H9 (cell line): Measurements from ENCODE around the gene DLL4. TPM values are rescaled to one million over a fixed set of nuclear protein-coding genes. Genes with fewer than 3 reads are reported as not detected.

Source experiments
- DNase-seq: peaks from one replicate; pipeline ENCODE4 v3.0.0-alpha.2; 2017
- H2AFZ ChIP-seq: one replicate; pipeline ENCODE4 v1.6.1; 2013; ENCODE audit warnings: mild to moderate bottlenecking, low read length, control low read depth, moderate library complexity
- H2AK5ac ChIP-seq: 2 replicates; pipeline ENCODE4 v1.6.1; 2013; ENCODE audit warnings: low read length, control low read depth, mixed read lengths; ENCODE audit not compliant: insufficient read length
- H2BK120ac ChIP-seq: one replicate; pipeline ENCODE4 v1.6.1; 2013; ENCODE audit warnings: low read depth, mild to moderate bottlenecking, low read length, control low read depth, inconsistent platforms; ENCODE audit not compliant: poor library complexity, severe bottlenecking
- H2BK12ac ChIP-seq: 2 replicates; pipeline ENCODE4 v1.6.1; 2013; ENCODE audit warnings: low read length, control low read depth, mixed read lengths, low read depth; ENCODE audit not compliant: insufficient read length
- H2BK15ac ChIP-seq: 2 replicates; pipeline ENCODE4 v1.6.1; 2013; ENCODE audit warnings: low read depth, low read length, control low read depth
- H2BK20ac ChIP-seq: one replicate; pipeline ENCODE4 v1.6.1; 2013; ENCODE audit warnings: low read depth, mild to moderate bottlenecking, low read length, control low read depth, inconsistent platforms; ENCODE audit not compliant: poor library complexity, severe bottlenecking
- H2BK5ac ChIP-seq: 2 replicates; pipeline ENCODE4 v1.6.1; 2013; ENCODE audit warnings: low read length, control low read depth, mixed read lengths; ENCODE audit not compliant: insufficient read length
- H3K14ac ChIP-seq: 2 replicates; pipeline ENCODE4 v1.6.1; 2013; ENCODE audit warnings: low read length, control low read depth; ENCODE audit not compliant: insufficient read depth
- H3K18ac ChIP-seq: 2 replicates; pipeline ENCODE4 v1.6.1; 2013; ENCODE audit warnings: low read depth, mild to moderate bottlenecking, mixed read lengths, low read length, control low read depth; ENCODE audit not compliant: insufficient read length
- H3K23ac ChIP-seq: 2 replicates; pipeline ENCODE4 v1.6.1; 2013; ENCODE audit warnings: low read length, control low read depth, mixed read lengths, low read depth; ENCODE audit not compliant: insufficient read length
- H3K23me2 ChIP-seq: 2 replicates; pipeline ENCODE4 v1.6.1; 2013; ENCODE audit warnings: low read depth, mild to moderate bottlenecking, mixed read lengths, low read length, control low read depth; ENCODE audit not compliant: insufficient read length, poor library complexity, severe bottlenecking
- H3K27ac ChIP-seq: 2 replicates; pipeline ENCODE4 v1.5.1; 2013; ENCODE audit warnings: low read length, control low read depth, mixed read lengths, low read depth; ENCODE audit not compliant: insufficient read length
- H3K27me3 ChIP-seq: 2 replicates; pipeline ENCODE4 v1.6.1; 2013; ENCODE audit warnings: low read length, control low read depth, inconsistent platforms; ENCODE audit not compliant: insufficient read depth
- H3K4ac ChIP-seq: 2 replicates; pipeline ENCODE4 v1.6.1; 2013; ENCODE audit warnings: low read depth, mild to moderate bottlenecking, control low read depth, inconsistent platforms, low read length, moderate library complexity
- H3K4me1 ChIP-seq: 2 replicates; pipeline ENCODE4 v1.6.1; 2013; ENCODE audit warnings: low read length, control low read depth, inconsistent platforms; ENCODE audit not compliant: insufficient read depth
- H3K4me2 ChIP-seq: 2 replicates; pipeline ENCODE4 v1.6.1; 2013; ENCODE audit warnings: low read length, control low read depth, mixed read lengths; ENCODE audit not compliant: insufficient read length, insufficient read depth
- H3K56ac ChIP-seq: 2 replicates; pipeline ENCODE4 v1.6.1; 2013; ENCODE audit warnings: low read depth, mild to moderate bottlenecking, mixed read lengths, low read length, control low read depth; ENCODE audit not compliant: insufficient read length
- H3K79me1 ChIP-seq: 2 replicates; pipeline ENCODE4 v1.6.1; 2013; ENCODE audit warnings: low read depth, mild to moderate bottlenecking, moderate library complexity, low read length, control low read depth, inconsistent platforms; ENCODE audit not compliant: insufficient read depth, poor library complexity, severe bottlenecking
- H3K79me2 ChIP-seq: 2 replicates; pipeline ENCODE4 v1.6.1; 2013; ENCODE audit warnings: low read length, control low read depth, inconsistent platforms; ENCODE audit not compliant: insufficient read depth
- H3K9ac ChIP-seq: 2 replicates; pipeline ENCODE4 v1.6.1; 2013; ENCODE audit warnings: low read length, control low read depth, mixed read lengths; ENCODE audit not compliant: insufficient read length; ENCODE audit errors: extremely low read depth
- H3K9me3 ChIP-seq: one replicate; pipeline ENCODE4 v1.6.1; 2013; ENCODE audit warnings: low read depth, low read length, inconsistent platforms; ENCODE audit not compliant: control insufficient read depth
- H3T11ph ChIP-seq: one replicate; pipeline ENCODE4 v1.6.1; 2013; ENCODE audit warnings: mild to moderate bottlenecking, low read length, control low read depth, inconsistent platforms
- H4K20me1 ChIP-seq: one replicate; pipeline ENCODE4 v1.6.1; 2013; ENCODE audit not compliant: control insufficient read depth, insufficient read length, insufficient read depth
- H4K5ac ChIP-seq: 2 replicates; pipeline ENCODE4 v1.6.1; 2013; ENCODE audit warnings: low read depth, mild to moderate bottlenecking, mixed read lengths, low read length, control low read depth; ENCODE audit not compliant: insufficient read length
- H4K8ac ChIP-seq: replicated peaks from 2 replicates; pipeline ENCODE4 v1.6.1; 2013; ENCODE audit warnings: low read length, control low read depth, mixed read lengths, low read depth; ENCODE audit not compliant: insufficient read length
- H4K91ac ChIP-seq: 2 replicates; pipeline ENCODE4 v1.6.1; 2013; ENCODE audit warnings: low read depth, mild to moderate bottlenecking, moderate library complexity, mixed read lengths, low read length, control low read depth; ENCODE audit not compliant: insufficient read length
- H3K27ac Mint-ChIP-seq, 3 experiments: 2 replicates in 2 of 3; 3 replicates in 1 of 3; pipeline ENCODE4 v1.8.0; 2020 to 2021; ENCODE audit warnings: mixed read lengths in 3 of 3, mild to moderate bottlenecking in 1 of 3, moderate library complexity in 1 of 3
- H3K27me3 Mint-ChIP-seq: 2 replicates; pipeline ENCODE4 v1.8.0; 2021; ENCODE audit warnings: low read depth, mild to moderate bottlenecking, moderate library complexity, mixed read lengths
- H3K36me3 Mint-ChIP-seq, 3 experiments: 2 replicates in 2 of 3; 3 replicates in 1 of 3; pipeline ENCODE4 v1.8.0; 2020 to 2021; ENCODE audit warnings: low read depth in 3 of 3, mixed read lengths in 3 of 3; ENCODE audit not compliant: insufficient read depth in 1 of 3
- H3K4me1 Mint-ChIP-seq, 2 experiments: 2 replicates each; pipeline ENCODE4 v1.8.0; 2020; ENCODE audit warnings: mixed read lengths in 2 of 2
- H3K4me3 Mint-ChIP-seq, 2 experiments: 2 replicates in 1 of 2; 3 replicates in 1 of 2; pipeline ENCODE4 v1.8.0; 2020 to 2021; ENCODE audit warnings: mild to moderate bottlenecking in 2 of 2, mixed read lengths in 2 of 2, moderate library complexity in 1 of 2
- H3K9me3 Mint-ChIP-seq, 2 experiments: 2 replicates in 1 of 2; 3 replicates in 1 of 2; pipeline ENCODE4 v1.8.0; 2020; ENCODE audit warnings: mild to moderate bottlenecking in 2 of 2, mixed read lengths in 2 of 2, moderate library complexity in 1 of 2
- WGBS: extraction: QIAGEN DNeasy Blood & Tissue Kit; methylation state at CpG from one replicate; pipeline ENCODE4 v1.1.7; 2013; ENCODE audit warnings: missing lambda C conversion rate, low lambda C conversion rate, mixed read lengths; ENCODE audit not compliant: insufficient read length; ENCODE audit errors: extremely low coverage; 5-methylcytosine and 5-hydroxymethylcytosine counted together
- total RNA-seq: library from RNA; stranded (reverse); gene quantifications from 2 replicates; pipeline ENCODE4 v1.2.1, GENCODE V29; 2021
- TF ChIP-seq, protein P1 (sequence below): fragments of 200-600 bp; sonication (generic); conservative IDR thresholded peaks from 3 replicates; pipeline ENCODE4 v1.8.0; 2021; ENCODE audit warnings: antibody characterized with exemption, mild to moderate bottlenecking

DLL4 gene
- total RNA-seq, 1 experiment from 2014 or later = 0.28 TPM

DNA sequence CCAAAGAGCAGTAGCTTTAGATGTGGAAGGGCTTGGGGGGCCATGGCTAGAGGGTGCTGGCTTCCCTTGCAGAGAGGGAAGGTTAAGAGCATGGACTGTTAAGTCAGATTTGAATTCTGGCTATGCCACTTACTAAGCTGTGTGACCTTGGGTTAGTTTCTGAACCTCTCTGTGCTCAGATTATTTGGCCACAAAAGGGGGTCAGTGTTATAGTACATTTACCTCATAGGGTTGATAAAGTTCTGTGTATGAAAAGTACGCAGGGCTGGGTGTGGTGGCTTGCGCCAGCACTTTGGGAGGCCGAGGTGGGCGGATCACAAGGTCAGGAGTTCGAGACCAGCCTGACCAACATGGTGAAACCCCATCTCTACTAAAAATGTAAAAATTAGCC lies 28.1 kb upstream of the DLL4 start:
- H3K9ac ChIP-seq = no peak overlapping the region
- H2AFZ ChIP-seq = no peak overlapping the region
- H3K18ac ChIP-seq = no peak overlapping the region
- H3K9me3 ChIP-seq = no peaks in the 10 kb centered on the region
- no peak overlapping the region for H3K23ac ChIP-seq
- H3K79me2 ChIP-seq = no peaks in the 10 kb centered on the region
- peaks cover 31 to 85% (median 70%) of the 10 kb centered on the region in 3 experiments for H3K36me3 Mint-ChIP-seq
- H3K27me3 Mint-ChIP-seq = no peaks in the 10 kb centered on the region; the same call in 1 of the 2 replicates
- no peak overlapping the region for H3K27ac Mint-ChIP-seq
- H3K4me3 Mint-ChIP-seq = no peak overlapping the region; a peak in 1 of 5 replicates
- no peak overlapping the region for H2BK120ac ChIP-seq
- no peak overlapping the region for H2AK5ac ChIP-seq
- H3K79me1 ChIP-seq = peaks cover 2% of the 10 kb centered on the region
- DNase-seq = no peak
- WGBS = no CpG with 5 or more reads among the region's 5 CpGs
- no peak overlapping the region for H3T11ph ChIP-seq
- H4K20me1 ChIP-seq = no peaks in the 10 kb centered on the region
- no peaks in the 10 kb centered on the region for H3K23me2 ChIP-seq
- no peak overlapping the region for H3K56ac ChIP-seq
- no peak overlapping the region for H3K27ac ChIP-seq
- H2BK20ac ChIP-seq = no peak overlapping the region
- H3K4me1 Mint-ChIP-seq = peaks cover 0 to 8% of the 10 kb centered on the region in 2 experiments; a peak in 1 of 4 replicates
- no peak overlapping the region for H2BK5ac ChIP-seq
- no peak overlapping the region for H4K5ac ChIP-seq
- H3K14ac ChIP-seq = no peak overlapping the region
- no peak overlapping the region for H3K4ac ChIP-seq
- TF ChIP-seq, protein P1, sequence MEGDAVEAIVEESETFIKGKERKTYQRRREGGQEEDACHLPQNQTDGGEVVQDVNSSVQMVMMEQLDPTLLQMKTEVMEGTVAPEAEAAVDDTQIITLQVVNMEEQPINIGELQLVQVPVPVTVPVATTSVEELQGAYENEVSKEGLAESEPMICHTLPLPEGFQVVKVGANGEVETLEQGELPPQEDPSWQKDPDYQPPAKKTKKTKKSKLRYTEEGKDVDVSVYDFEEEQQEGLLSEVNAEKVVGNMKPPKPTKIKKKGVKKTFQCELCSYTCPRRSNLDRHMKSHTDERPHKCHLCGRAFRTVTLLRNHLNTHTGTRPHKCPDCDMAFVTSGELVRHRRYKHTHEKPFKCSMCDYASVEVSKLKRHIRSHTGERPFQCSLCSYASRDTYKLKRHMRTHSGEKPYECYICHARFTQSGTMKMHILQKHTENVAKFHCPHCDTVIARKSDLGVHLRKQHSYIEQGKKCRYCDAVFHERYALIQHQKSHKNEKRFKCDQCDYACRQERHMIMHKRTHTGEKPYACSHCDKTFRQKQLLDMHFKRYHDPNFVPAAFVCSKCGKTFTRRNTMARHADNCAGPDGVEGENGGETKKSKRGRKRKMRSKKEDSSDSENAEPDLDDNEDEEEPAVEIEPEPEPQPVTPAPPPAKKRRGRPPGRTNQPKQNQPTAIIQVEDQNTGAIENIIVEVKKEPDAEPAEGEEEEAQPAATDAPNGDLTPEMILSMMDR = no peak
- no peak overlapping the region for H4K8ac ChIP-seq
- H3K9me3 Mint-ChIP-seq = no peaks in the 10 kb centered on the region; a peak in 1 of 5 replicates
- no peak overlapping the region for H2BK15ac ChIP-seq
- H3K4me1 ChIP-seq = no peaks in the 10 kb centered on the region
- no peak overlapping the region for H3K4me2 ChIP-seq
- no peak overlapping the region for H2BK12ac ChIP-seq
- H4K91ac ChIP-seq = no peak overlapping the region
- H3K27me3 ChIP-seq = no peaks in the 10 kb centered on the region
